ENCODE measurements around the gene ATP6V1G2.
A peak's percentile ranks its signal among the peaks of the same experiment; 100 is the strongest.
"Not testable (repeated sequence)": the region's sequence is repeated elsewhere in the genome, so short reads cannot be mapped to it uniquely, and the experiment has no call there.

Gene ATP6V1G2

GRCh38 chr6:31528307-31528777 is 18.1 kb downstream of the ATP6V1G2 start:
- no peak overlapping the region for H3K4me3 ChIP-seq (ENCODE audit: insufficient read depth, low read depth, low read length)
- H3K27ac ChIP-seq (ENCODE audit: insufficient read depth, low read depth, low read length, poor library complexity, severe bottlenecking) = no peak overlapping the region
- H3K4me1 ChIP-seq (ENCODE audit: control insufficient read depth, insufficient read depth, low read length) = no peaks in the 10 kb centered on the region
- H3K9me3 ChIP-seq (ENCODE audit: control insufficient read depth, low read length) = no peaks in the 10 kb centered on the region
- H3K36me3 ChIP-seq (ENCODE audit: control insufficient read depth, insufficient read depth, low read length) = peaks cover 18% of the 10 kb centered on the region
- H3K27me3 ChIP-seq (ENCODE audit: control insufficient read depth, insufficient read depth, low read length, poor library complexity, severe bottlenecking) = no peaks in the 10 kb centered on the region
- 87 to 92% methylated on average over 4 of the region's 4 CpGs for WGBS, 2 experiments

- H3K4me3 ChIP-seq (ENCODE audit: insufficient read depth, low read depth, low read length) = no peak overlapping the region
- H3K27ac ChIP-seq (ENCODE audit: insufficient read depth, low read depth, low read length, poor library complexity, severe bottlenecking) = no peak overlapping the region
- H3K9me3 ChIP-seq (ENCODE audit: control insufficient read depth, low read length) = no peaks in the 10 kb centered on the region
- 92 to 97% methylated on average over 4 of the region's 4 CpGs for WGBS, 2 experiments
- H3K4me1 ChIP-seq (ENCODE audit: control insufficient read depth, insufficient read depth, low read length) = no peaks in the 10 kb centered on the region
- peaks cover 7% of the 10 kb centered on the region for H3K36me3 ChIP-seq (ENCODE audit: control insufficient read depth, insufficient read depth, low read length)
- H3K27me3 ChIP-seq (ENCODE audit: control insufficient read depth, insufficient read depth, low read length, poor library complexity, severe bottlenecking) = no peaks in the 10 kb centered on the region
Observed at GRCh38 chr6:31525932-31526591, 20.3 kb downstream of the ATP6V1G2 start.

GRCh38 chr6:31525553-31525931 is 20.9 kb downstream of the ATP6V1G2 start:
- Histone ChIP-seq H3K27ac (ENCODE audit: insufficient read depth, low read depth, low read length, poor library complexity, severe bottlenecking) (no peak overlapping the region), H3K4me3 (ENCODE audit: insufficient read depth, low read depth, low read length) (no peak overlapping the region), H3K36me3 (ENCODE audit: control insufficient read depth, insufficient read depth, low read length) (peaks cover 5% of the 10 kb centered on the region), H3K9me3 (ENCODE audit: control insufficient read depth, low read length) (no peaks in the 10 kb centered on the region), H3K27me3 (ENCODE audit: control insufficient read depth, insufficient read depth, low read length, poor library complexity, severe bottlenecking) (no peaks in the 10 kb centered on the region), H3K4me1 (ENCODE audit: control insufficient read depth, insufficient read depth, low read length) (no peaks in the 10 kb centered on the region)
- WGBS, 2 experiments = 84 to 85% methylated on average over 5 to 7 of the region's 8 CpGs

- WGBS, 2 experiments = 84 to 92% methylated on average over 3 of the region's 3 CpGs
- H3K36me3 ChIP-seq (ENCODE audit: control insufficient read depth, insufficient read depth, low read length) = no peaks in the 10 kb centered on the region
Observed at GRCh38 chr6:31521835-31522234, 24.6 kb downstream of the ATP6V1G2 start.

GRCh38 chr6:31513456-31514165 is 32.8 kb downstream of the ATP6V1G2 start:
- Histone ChIP-seq H3K27ac (ENCODE audit: insufficient read depth, low read depth, low read length, poor library complexity, severe bottlenecking) (no peak overlapping the region), H3K4me1 (ENCODE audit: control insufficient read depth, insufficient read depth, low read length) (no peaks in the 10 kb centered on the region), H3K36me3 (ENCODE audit: control insufficient read depth, insufficient read depth, low read length) (no peaks in the 10 kb centered on the region), H3K27me3 (ENCODE audit: control insufficient read depth, insufficient read depth, low read length, poor library complexity, severe bottlenecking) (no peaks in the 10 kb centered on the region), H3K9me3 (ENCODE audit: control insufficient read depth, low read length) (no peaks in the 10 kb centered on the region), H3K4me3 (ENCODE audit: insufficient read depth, low read depth, low read length) (no peak overlapping the region)
- 90 to 91% methylated on average over 5 of the region's 5 CpGs for WGBS, 2 experiments

More at GRCh38 chr6:31521835-31522234, 24.6 kb downstream of the ATP6V1G2 start:
- no peak overlapping the region for H3K4me3 ChIP-seq (ENCODE audit: insufficient read depth, low read depth, low read length)
- H3K9me3 ChIP-seq (ENCODE audit: control insufficient read depth, low read length) = no peaks in the 10 kb centered on the region
- H3K27me3 ChIP-seq (ENCODE audit: control insufficient read depth, insufficient read depth, low read length, poor library complexity, severe bottlenecking) = no peaks in the 10 kb centered on the region
- H3K27ac ChIP-seq (ENCODE audit: insufficient read depth, low read depth, low read length, poor library complexity, severe bottlenecking) = no peak overlapping the region
- H3K4me1 ChIP-seq (ENCODE audit: control insufficient read depth, insufficient read depth, low read length) = no peaks in the 10 kb centered on the region

GRCh38 chr6:31510007-31510406 is 36.4 kb downstream of the ATP6V1G2 start:
- no peaks in the 10 kb centered on the region for H3K9me3 ChIP-seq (ENCODE audit: control insufficient read depth, low read length)
- no peaks in the 10 kb centered on the region for H3K36me3 ChIP-seq (ENCODE audit: control insufficient read depth, insufficient read depth, low read length)
- no peak overlapping the region for H3K4me3 ChIP-seq (ENCODE audit: insufficient read depth, low read depth, low read length)
- WGBS, 2 experiments = 83 to 93% methylated on average over 4 of the region's 4 CpGs
- no peaks in the 10 kb centered on the region for H3K27me3 ChIP-seq (ENCODE audit: control insufficient read depth, insufficient read depth, low read length, poor library complexity, severe bottlenecking)
- no peaks in the 10 kb centered on the region for H3K4me1 ChIP-seq (ENCODE audit: control insufficient read depth, insufficient read depth, low read length)
- H3K27ac ChIP-seq (ENCODE audit: insufficient read depth, low read depth, low read length, poor library complexity, severe bottlenecking) = no peak overlapping the region

- WGBS, 2 experiments = 69 to 77% methylated on average over 2 of the region's 2 CpGs
- not testable (repeated sequence) for H3K4me1 ChIP-seq (ENCODE audit: control insufficient read depth, insufficient read depth, low read length); H3K36me3 ChIP-seq (ENCODE audit: control insufficient read depth, insufficient read depth, low read length); H3K9me3 ChIP-seq (ENCODE audit: control insufficient read depth, low read length); H3K27me3 ChIP-seq (ENCODE audit: control insufficient read depth, insufficient read depth, low read length, poor library complexity, severe bottlenecking); H3K27ac ChIP-seq (ENCODE audit: insufficient read depth, low read depth, low read length, poor library complexity, severe bottlenecking); H3K4me3 ChIP-seq (ENCODE audit: insufficient read depth, low read depth, low read length)
Observed at GRCh38 chr6:31509036-31509435, 37.4 kb downstream of the ATP6V1G2 start.

- H3K36me3 ChIP-seq (ENCODE audit: control insufficient read depth, insufficient read depth, low read length) = no peaks in the 10 kb centered on the region
- H3K9me3 ChIP-seq (ENCODE audit: control insufficient read depth, low read length) = no peaks in the 10 kb centered on the region
- no peak overlapping the region for H3K27ac ChIP-seq (ENCODE audit: insufficient read depth, low read depth, low read length, poor library complexity, severe bottlenecking)
- peaks cover 26% of the 10 kb centered on the region for H3K27me3 ChIP-seq (ENCODE audit: control insufficient read depth, insufficient read depth, low read length, poor library complexity, severe bottlenecking)
- H3K4me1 ChIP-seq (ENCODE audit: control insufficient read depth, insufficient read depth, low read length) = no peaks in the 10 kb centered on the region
- no peak overlapping the region for H3K4me3 ChIP-seq (ENCODE audit: insufficient read depth, low read depth, low read length)
Observed at GRCh38 chr6:31502586-31502985, 43.8 kb downstream of the ATP6V1G2 start.

GRCh38 chr6:31499648-31500047 is 46.8 kb downstream of the ATP6V1G2 start:
- peaks cover 56% of the 10 kb centered on the region for H3K27me3 ChIP-seq (ENCODE audit: control insufficient read depth, insufficient read depth, low read length, poor library complexity, severe bottlenecking)

GRCh38 chr6:31498748-31499147 is 47.7 kb downstream of the ATP6V1G2 start:
- peak overlapping the region; percentile 35 for H3K4me3 ChIP-seq (ENCODE audit: insufficient read depth, low read depth, low read length)
- peaks cover 65% of the 10 kb centered on the region for H3K27me3 ChIP-seq (ENCODE audit: control insufficient read depth, insufficient read depth, low read length, poor library complexity, severe bottlenecking)
- H3K36me3 ChIP-seq (ENCODE audit: control insufficient read depth, insufficient read depth, low read length) = no peaks in the 10 kb centered on the region
- no peaks in the 10 kb centered on the region for H3K4me1 ChIP-seq (ENCODE audit: control insufficient read depth, insufficient read depth, low read length)
- WGBS, 2 experiments = 3 to 5% methylated on average over 21 of the region's 21 CpGs
- no peak overlapping the region for H3K27ac ChIP-seq (ENCODE audit: insufficient read depth, low read depth, low read length, poor library complexity, severe bottlenecking)
- no peaks in the 10 kb centered on the region for H3K9me3 ChIP-seq (ENCODE audit: control insufficient read depth, low read length)

More at GRCh38 chr6:31499648-31500047, 46.8 kb downstream of the ATP6V1G2 start:
- not testable (repeated sequence) for H3K4me1 ChIP-seq (ENCODE audit: control insufficient read depth, insufficient read depth, low read length); H3K9me3 ChIP-seq (ENCODE audit: control insufficient read depth, low read length); H3K4me3 ChIP-seq (ENCODE audit: insufficient read depth, low read depth, low read length); H3K27ac ChIP-seq (ENCODE audit: insufficient read depth, low read depth, low read length, poor library complexity, severe bottlenecking); H3K36me3 ChIP-seq (ENCODE audit: control insufficient read depth, insufficient read depth, low read length)
- WGBS, 2 experiments = 71% methylated on average over 1 of the region's 2 CpGs; no CpG with 5 or more reads in 1 of the 2 experiments

Data from ectodermal cell (in vitro differentiated cells).